CD4-positive, alpha-beta memory T cell (primary cell): ENCODE results near the gene ZBTB48. TPM values are rescaled to one million over a fixed set of nuclear protein-coding genes. Genes with fewer than 3 reads are reported as not detected.
A peak's percentile ranks its signal among the peaks of the same experiment; 100 is the strongest.

Experiments
- CTCF ChIA-PET: fragments of 350-600 bp; sonication (Branson Sonifier 250); formaldehyde crosslinking; loops from one replicate; lab custom pipeline; 2021; ENCODE audit warnings: inconsistent platforms; ENCODE audit not compliant: partially characterized antibody; lab: Charles Lee
- POLR2A ChIA-PET: fragments of 350-600 bp; sonication (Branson Sonifier 250); formaldehyde crosslinking; loops from one replicate; lab custom pipeline; 2021; ENCODE audit not compliant: partially characterized antibody; lab: Charles Lee
- DNase-seq, 5 donors: peaks; one replicate each; pipeline versions ENCODE4 v3.0.0 to v3.0.0-alpha.2; 2020 to 2022; ENCODE audit warnings: mixed read lengths in 1 of 5
- H3K27ac ChIP-seq: one replicate; pipeline ENCODE4 v1.7.0; 2013; ENCODE audit warnings: low read depth, low read length
- H3K27me3 ChIP-seq: 2 replicates; pipeline ENCODE4 v1.7.0; 2013; ENCODE audit warnings: mild to moderate bottlenecking, low read length, moderate library complexity; ENCODE audit not compliant: insufficient read depth
- H3K36me3 ChIP-seq: 2 replicates; pipeline ENCODE4 v1.7.0; 2013; ENCODE audit warnings: mild to moderate bottlenecking, low read length, moderate library complexity; ENCODE audit not compliant: insufficient read depth
- H3K4me1 ChIP-seq: 2 replicates; pipeline ENCODE4 v1.7.0; 2013; ENCODE audit warnings: mild to moderate bottlenecking, low read length, moderate library complexity; ENCODE audit not compliant: insufficient read depth
- H3K4me3 ChIP-seq, 2 donors: one replicate each; pipeline ENCODE4 v1.7.0; 2013; ENCODE audit warnings: low read length in 2 of 2, mild to moderate bottlenecking in 1 of 2
- H3K9me3 ChIP-seq, 2 donors: one replicate each; pipeline ENCODE4 v1.7.0; 2013; ENCODE audit warnings: low read length in 2 of 2, control low read depth in 1 of 2; ENCODE audit not compliant: control insufficient read depth in 1 of 2
- H3K27ac Mint-ChIP-seq, 7 donors: one replicate each; pipeline ENCODE4 v1.8.0; 2020 to 2021; ENCODE audit warnings: mixed read lengths in 7 of 7, mild to moderate bottlenecking in 6 of 7, inconsistent platforms in 3 of 7, moderate library complexity in 3 of 7
- H3K27me3 Mint-ChIP-seq, 2 donors: one replicate each; pipeline ENCODE4 v1.8.0; 2020 to 2021; ENCODE audit warnings: mixed read lengths in 2 of 2
- H3K36me3 Mint-ChIP-seq, 2 donors: one replicate each; pipeline ENCODE4 v1.8.0; 2020 to 2021; ENCODE audit warnings: mixed read lengths in 2 of 2, inconsistent platforms in 1 of 2, mild to moderate bottlenecking in 1 of 2
- H3K4me1 Mint-ChIP-seq, 4 donors: one replicate each; pipeline ENCODE4 v1.8.0; 2020 to 2021; ENCODE audit warnings: mixed read lengths in 4 of 4, mild to moderate bottlenecking in 1 of 4
- H3K4me3 Mint-ChIP-seq, 8 donors: one replicate each; pipeline ENCODE4 v1.8.0; 2020 to 2021; ENCODE audit warnings: mixed read lengths in 8 of 8, mild to moderate bottlenecking in 7 of 8, moderate library complexity in 6 of 8, inconsistent platforms in 3 of 8
- H3K9me3 Mint-ChIP-seq, 8 donors: one replicate each; pipeline ENCODE4 v1.8.0; 2020 to 2021; ENCODE audit warnings: mixed read lengths in 8 of 8, mild to moderate bottlenecking in 5 of 8, inconsistent platforms in 3 of 8, moderate library complexity in 1 of 8
- intact Hi-C: fragments of 100-400 bp; cut with micrococcal nuclease; formaldehyde crosslinking; loops from one replicate; pipeline ENCODE4 v1.15.1; 2023
- polyA plus RNA-seq, 2 donors: library from polyadenylated mRNA; unstranded; fragments of 300-500 nt; fragmentation: Illumina TruSeq; gene quantifications; one replicate each; pipeline ENCODE4 v1.2.3, GENCODE V29; 2021
- total RNA-seq, 2 experiments: library from RNA; stranded (reverse); gene quantifications; one replicate each; pipeline ENCODE4 v1.2.3, GENCODE V29; 2021

Gene ZBTB48
- total and polyA plus RNA-seq, 4 experiments from 2014 or later = 18.4 to 70.7 (median 43.2) TPM

DNA sequence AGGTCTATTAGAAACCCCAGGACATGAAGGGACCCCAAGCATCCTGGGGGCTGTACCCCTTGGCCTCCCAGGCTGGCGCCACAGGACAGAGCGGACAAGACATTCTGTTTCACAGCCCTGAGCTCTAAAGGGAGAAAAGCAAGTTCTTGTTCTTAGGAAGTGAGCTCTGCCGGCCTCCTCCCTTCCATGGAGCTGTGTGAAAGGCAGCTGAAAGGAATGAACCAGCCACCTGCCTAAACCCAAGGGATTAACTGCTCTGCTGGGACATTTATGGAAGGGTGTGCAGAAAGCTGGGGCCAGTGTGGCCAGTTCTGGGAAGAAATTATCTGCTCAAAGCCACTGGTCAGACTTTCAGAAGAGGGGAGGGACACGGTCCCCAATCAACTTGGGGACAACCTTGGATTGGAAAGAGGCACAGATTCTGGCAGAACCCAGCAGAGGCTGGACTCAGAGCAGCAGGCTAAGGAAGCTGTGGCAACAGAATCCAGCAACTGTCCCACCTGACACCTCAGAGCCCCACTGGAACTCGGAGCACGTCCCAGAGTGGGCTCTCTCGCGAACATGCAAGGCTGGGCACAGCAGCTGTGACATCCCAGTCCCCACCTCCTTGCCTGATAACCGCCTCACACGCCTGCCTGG lies 20.7 kb downstream of the ZBTB48 start:
- ChIA-PET CTCF (interaction anchor here (0.8 to 3.8 kb wide), 14 partner anchors 11 to 114 kb away, joined by 3 to 24 read pairs (median 6); partner anchors contain the start of genes NOL9, TAS1R1, THAP3 and ZBTB48), POLR2A (interaction anchor here (0.7 to 8.5 kb wide), 15 partner anchors 8 to 608 kb away, joined by 3 to 273 read pairs (median 21); partner anchors contain the start of genes NOL9, PHF13, PLEKHG5 and TAS1R1)
- Mint-ChIP-seq H3K9me3 (no peaks in the 10 kb centered on the region), H3K27ac (peak overlapping the region; percentile 88 to 98 (median 96)), H3K36me3 (peaks cover 21 to 46% of the 10 kb centered on the region in 2 donors), H3K4me3 (peak overlapping the region; percentile 93 to 99 (median 98)), H3K4me1 (peaks cover 14 to 65% (median 47%) of the 10 kb centered on the region in 4 donors), H3K27me3 (no peaks in the 10 kb centered on the region)
- intact Hi-C loops = loop anchor here (1.0 kb wide), 1 partner anchor 20 kb away; no protein-coding TSS in a partner anchor
- Histone ChIP-seq H3K36me3 (peaks cover 32% of the 10 kb centered on the region), H3K9me3 (no peaks in the 10 kb centered on the region), H3K27ac (peak overlapping the region; percentile 88), H3K4me1 (peaks cover 61% of the 10 kb centered on the region), H3K27me3 (no peaks in the 10 kb centered on the region), H3K4me3 (peak overlapping the region; percentile 87 to 92)
- no peak for DNase-seq

GRCh38 chr1:6601049-6601922 lies 21.5 kb downstream of the ZBTB48 start:
- CTCF ChIA-PET = interaction anchor here (1.1 to 3.8 kb wide), 15 partner anchors 11 to 114 kb away, joined by 3 to 24 read pairs (median 6); partner anchors contain the start of genes NOL9, TAS1R1, THAP3 and ZBTB48
- peak; percentile 69 to 95 (median 72) for DNase-seq
- no peaks in the 10 kb centered on the region for H3K9me3 ChIP-seq
- H3K27ac Mint-ChIP-seq = peak overlapping the region; percentile 88 to 98 (median 96)
- H3K36me3 ChIP-seq = peaks cover 24% of the 10 kb centered on the region
- H3K4me1 Mint-ChIP-seq = peaks cover 10 to 58% (median 41%) of the 10 kb centered on the region in 4 donors
- H3K4me3 ChIP-seq = peak overlapping the region; percentile 87 to 92
- POLR2A ChIA-PET = interaction anchor here (0.6 to 8.5 kb wide), 21 partner anchors 9 to 608 kb away, joined by 3 to 273 read pairs (median 5); partner anchors contain the start of genes CAMTA1, DNAJC11, NOL9 and PHF13
- H3K4me1 ChIP-seq = peaks cover 54% of the 10 kb centered on the region
- H3K27me3 ChIP-seq = no peaks in the 10 kb centered on the region
- no peaks in the 10 kb centered on the region for H3K27me3 Mint-ChIP-seq
- peaks cover 14 to 38% of the 10 kb centered on the region in 2 donors for H3K36me3 Mint-ChIP-seq
- intact Hi-C loops = loop anchor here (1.0 kb wide), 1 partner anchor 21 kb away; no protein-coding TSS in a partner anchor
- peak overlapping the region; percentile 93 to 99 (median 98) for H3K4me3 Mint-ChIP-seq
- peaks cover 0 to 2% (median 0%) of the 10 kb centered on the region in 8 donors for H3K9me3 Mint-ChIP-seq
- peak overlapping the region; percentile 88 for H3K27ac ChIP-seq

DNA sequence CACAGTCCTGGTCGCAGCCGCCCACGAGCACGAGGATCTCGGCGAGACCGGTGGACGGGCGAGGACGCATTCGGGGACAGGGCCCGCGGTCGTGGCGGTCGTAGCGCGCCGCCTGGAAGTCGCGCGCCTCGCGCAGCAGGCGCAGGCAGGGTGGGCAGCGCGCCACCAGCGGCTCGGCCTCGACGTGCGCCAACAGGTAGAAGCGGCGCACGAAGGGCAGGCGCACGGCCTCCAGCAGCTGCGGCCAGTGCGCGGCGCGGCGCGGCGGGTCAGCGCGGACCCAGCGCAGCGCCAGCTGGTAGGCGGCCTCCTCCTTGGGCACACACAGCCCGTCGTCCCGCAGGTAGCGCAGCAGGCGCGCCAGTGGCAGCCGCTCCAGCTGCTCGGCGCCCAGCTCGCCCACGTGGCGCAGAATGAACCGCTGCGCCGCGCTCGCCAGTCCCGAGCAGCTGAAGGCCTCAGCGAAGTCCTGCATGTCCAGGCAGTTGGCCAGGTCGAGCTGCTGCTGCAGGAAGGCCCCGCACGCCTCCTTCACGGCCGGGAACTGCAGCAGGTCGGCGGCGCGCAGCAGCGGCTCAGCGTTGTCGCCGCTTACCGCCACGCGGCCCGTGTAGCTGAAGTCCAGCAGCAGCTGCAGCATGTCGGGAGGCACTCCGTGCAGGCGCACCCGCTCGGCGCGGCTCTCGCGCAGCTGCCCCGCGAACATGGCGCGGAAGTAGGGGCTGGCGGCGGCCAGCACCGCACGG lies 22.3 kb downstream of the ZBTB48 start:
- intact Hi-C loops = loop anchor here (1.0 to 2.0 kb wide), 4 partner anchors 22 to 141 kb away; partner anchors contain the start of gene NOL9
- CTCF ChIA-PET = interaction anchor here (1.2 to 3.8 kb wide), 8 partner anchors 10 to 112 kb away, joined by 3 to 24 read pairs (median 8); partner anchors contain the start of genes NOL9, TAS1R1, THAP3 and ZBTB48
- peaks cover 46% of the 10 kb centered on the region for H3K4me1 ChIP-seq
- H3K4me3 ChIP-seq = peak overlapping the region; percentile 87 to 92
- peak in 3 of 5 donors; percentile 34 to 49 (median 34) for DNase-seq
- peaks cover 16% of the 10 kb centered on the region for H3K36me3 ChIP-seq
- H3K27ac ChIP-seq = peak overlapping the region; percentile 88
- Mint-ChIP-seq H3K4me3 (peak overlapping the region; percentile 93 to 99 (median 98)), H3K36me3 (peaks cover 9 to 32% of the 10 kb centered on the region in 2 donors), H3K4me1 (peaks cover 7 to 50% (median 35%) of the 10 kb centered on the region in 4 donors), H3K27ac (peak overlapping the region; percentile 52 to 98 (median 95)), H3K27me3 (no peaks in the 10 kb centered on the region), H3K9me3 (peaks cover 0 to 2% (median 0%) of the 10 kb centered on the region in 8 donors)
- H3K9me3 ChIP-seq = no peaks in the 10 kb centered on the region
- POLR2A ChIA-PET = interaction anchor here (0.6 to 8.5 kb wide), 26 partner anchors 9 to 608 kb away, joined by 3 to 273 read pairs (median 4); partner anchors contain the start of genes CAMTA1, DNAJC11, NOL9 and PHF13
- H3K27me3 ChIP-seq = no peaks in the 10 kb centered on the region

DNA sequence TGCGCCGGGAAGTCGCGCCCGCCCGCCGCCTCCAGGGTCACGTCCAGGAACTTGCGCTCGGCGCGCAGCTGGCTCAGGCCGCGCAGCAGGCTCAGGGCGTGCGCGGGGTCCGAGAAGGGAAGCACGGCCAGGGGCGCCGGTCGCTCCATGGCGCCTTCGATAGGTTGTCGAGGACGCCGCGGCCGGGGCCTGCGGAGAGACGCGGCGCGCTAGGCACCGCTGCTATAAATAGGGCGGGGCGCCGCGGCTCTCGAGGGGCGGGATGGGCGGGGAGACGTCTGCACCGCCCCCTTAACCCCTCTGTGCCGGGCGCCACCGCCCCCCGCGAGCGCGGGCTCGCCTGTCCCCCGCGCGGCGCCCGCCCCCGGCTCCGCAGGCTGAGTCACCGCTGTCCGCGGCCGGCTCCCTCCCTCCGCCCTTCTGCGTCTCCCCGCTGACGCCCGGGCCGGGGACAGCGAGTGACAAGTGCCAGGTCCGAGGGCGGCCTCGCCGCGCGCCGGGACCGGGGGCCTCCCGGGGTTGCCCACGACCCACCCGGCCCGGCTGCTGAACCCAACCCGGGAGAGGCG lies 23.0 kb downstream of the ZBTB48 start, which contains the start of gene KLHL21:
Gene KLHL21, minus strand, starts transcription at position 201 of the 569 bp plus-strand sequence. Its CDS starts 52 bp downstream, at position 149.
- Histone ChIP-seq H3K27me3 (no peaks in the 10 kb centered on the region), H3K4me1 (peaks cover 40% of the 10 kb centered on the region)

DNA sequence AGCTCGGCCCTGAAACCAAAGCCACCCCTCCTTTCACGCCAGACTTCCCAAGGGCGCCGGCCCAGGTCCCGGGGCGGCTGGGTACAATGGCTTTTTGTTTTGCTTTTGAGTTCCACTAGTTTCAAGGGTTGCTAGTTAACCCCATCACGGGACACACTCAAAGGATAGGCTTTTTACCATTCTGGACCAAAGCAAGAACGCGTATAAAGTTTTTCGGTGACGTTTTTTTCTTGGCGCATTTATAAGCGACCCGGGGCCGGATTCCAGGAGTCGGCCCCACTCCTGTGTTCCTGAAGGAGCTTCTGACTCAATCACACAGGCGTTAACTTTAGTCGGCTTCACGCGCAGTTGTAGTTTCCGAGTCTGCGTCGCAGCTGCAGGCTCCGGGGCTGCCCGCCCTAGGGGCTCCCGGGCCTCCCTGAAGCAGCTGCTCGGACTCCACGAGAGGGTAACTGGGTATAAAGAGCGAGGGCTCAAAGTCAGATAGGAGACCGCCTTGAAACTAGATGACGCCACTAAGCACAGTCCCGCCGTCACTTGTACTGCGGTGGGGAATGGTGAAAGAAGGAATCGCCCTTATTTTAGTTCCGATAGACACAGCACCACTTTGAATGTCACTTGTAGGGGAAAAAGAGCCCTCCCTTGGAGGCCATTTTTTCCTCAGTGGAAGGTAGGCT lies 23.6 kb downstream of the ZBTB48 start:
- no peaks in the 10 kb centered on the region for H3K9me3 ChIP-seq
- peaks cover 0 to 2% (median 0%) of the 10 kb centered on the region in 8 donors for H3K9me3 Mint-ChIP-seq
- ChIA-PET POLR2A (interaction anchor here (0.9 to 8.5 kb wide), 19 partner anchors 9 to 611 kb away, joined by 3 to 273 read pairs (median 12); partner anchors contain the start of genes CAMTA1, NOL9, PHF13 and PLEKHG5), CTCF (interaction anchor here (1.0 to 2.5 kb wide), 5 partner anchors 9 to 48 kb away, joined by 3 to 13 read pairs (median 4); partner anchors contain the start of genes TAS1R1 and THAP3)
- H3K27me3 Mint-ChIP-seq = no peaks in the 10 kb centered on the region
- H3K27ac Mint-ChIP-seq = peak overlapping the region; percentile 95 to 99 (median 97)
- DNase-seq = peak; percentile 67 to 85 (median 72)
- H3K27me3 ChIP-seq = no peaks in the 10 kb centered on the region
- H3K4me1 Mint-ChIP-seq = peaks cover 6 to 40% (median 28%) of the 10 kb centered on the region in 4 donors
- intact Hi-C loops = loop anchor here (1.0 to 2.0 kb wide), 2 partner anchors 10 to 143 kb away; partner anchors contain the start of gene PHF13
- H3K4me1 ChIP-seq = peaks cover 34% of the 10 kb centered on the region
- H3K27ac ChIP-seq = peak overlapping the region; percentile 88
- H3K36me3 ChIP-seq = peaks cover 3% of the 10 kb centered on the region
- peak overlapping the region; percentile 85 to 92 for H3K4me3 ChIP-seq
- peaks cover 5 to 25% of the 10 kb centered on the region in 2 donors for H3K36me3 Mint-ChIP-seq
- H3K4me3 Mint-ChIP-seq = peak overlapping the region; percentile 84 to 95 (median 90)

More for the DNA sequence above, 23.0 kb downstream of the ZBTB48 start, which contains the start of gene KLHL21:
- POLR2A ChIA-PET = interaction anchor here (0.6 to 8.5 kb wide), 26 partner anchors 10 to 610 kb away, joined by 3 to 273 read pairs (median 5); partner anchors contain the start of genes CAMTA1, DNAJC11, NOL9 and PHF13
- Histone ChIP-seq H3K9me3 (no peaks in the 10 kb centered on the region), H3K4me3 (peak within 1 kb of the TSS; percentile 87 to 92), H3K36me3 (peaks cover 10% of the 10 kb centered on the region), H3K27ac (peak within 1 kb of the TSS; percentile 88)
- peak within 1 kb of the TSS; percentile 93 to 99 (median 98) for H3K4me3 Mint-ChIP-seq
- CTCF ChIA-PET = interaction anchor here (1.0 to 3.8 kb wide), 10 partner anchors 9 to 113 kb away, joined by 3 to 24 read pairs (median 6); partner anchors contain the start of genes NOL9, TAS1R1, THAP3 and ZBTB48
- peaks cover 0 to 2% (median 0%) of the 10 kb centered on the region in 8 donors for H3K9me3 Mint-ChIP-seq
- peak within 1 kb of the TSS; percentile 95 to 99 (median 97) for H3K27ac Mint-ChIP-seq
- intact Hi-C loops = loop anchor here (1.0 to 2.0 kb wide), 4 partner anchors 11 to 142 kb away; partner anchors contain the start of genes NOL9 and PHF13
- DNase-seq = peak; percentile 75 to 85 (median 82)
- peaks cover 6 to 43% (median 30%) of the 10 kb centered on the region in 4 donors for H3K4me1 Mint-ChIP-seq
- peaks cover 5 to 28% of the 10 kb centered on the region in 2 donors for H3K36me3 Mint-ChIP-seq
- no peaks in the 10 kb centered on the region for H3K27me3 Mint-ChIP-seq
